NCI-H2107 (cell line): ENCODE results near the gene TIMM44.
"Not testable (repeated sequence)": the region's sequence is repeated elsewhere in the genome, so short reads cannot be mapped to it uniquely, and the experiment has no call there.

Source experiments
- DNase-seq: peaks from one replicate; lab custom pipeline; 2025; lab: John Stamatoyannopoulos, UW

The TIMM44 gene

GRCh38 chr19:7977021-7977722 is 33.7 kb upstream of the TIMM44 start:
- DNase-seq, result no peak

- no peak for DNase-seq
Observed at GRCh38 chr19:7976461-7976860, 33.0 kb upstream of the TIMM44 start.

- DNase-seq, result no peak
Observed at GRCh38 chr19:7975037-7975436, 31.6 kb upstream of the TIMM44 start.

GRCh38 chr19:7973883-7974282 is 30.4 kb upstream of the TIMM44 start:
- DNase-seq, result no peak

GRCh38 chr19:7971553-7972520 is 28.4 kb upstream of the TIMM44 start:
- no peak for DNase-seq

GRCh38 chr19:7970716-7971448 is 27.4 kb upstream of the TIMM44 start:
- DNase-seq, result no peak

- DNase-seq, result no peak
Observed at GRCh38 chr19:7969555-7969939, 26.1 kb upstream of the TIMM44 start.

- no peak for DNase-seq
Observed at GRCh38 chr19:7968796-7969554, 25.5 kb upstream of the TIMM44 start.

GRCh38 chr19:7968008-7968795 is 24.7 kb upstream of the TIMM44 start:
- no peak for DNase-seq

GRCh38 chr19:7965921-7966665 is 22.6 kb upstream of the TIMM44 start:
- DNase-seq, result no peak

GRCh38 chr19:7965259-7965841 is 21.9 kb upstream of the TIMM44 start:
- DNase-seq, result no peak

- DNase-seq, result no peak
Observed at GRCh38 chr19:7963566-7963965, 20.1 kb upstream of the TIMM44 start.

GRCh38 chr19:7962644-7963268 is 19.3 kb upstream of the TIMM44 start:
- DNase-seq, result no peak

GRCh38 chr19:7961920-7962626 is 18.6 kb upstream of the TIMM44 start:
- DNase-seq, result no peak

- DNase-seq, result not testable (repeated sequence)
Observed at GRCh38 chr19:7961082-7961481, 17.6 kb upstream of the TIMM44 start.

- no peak for DNase-seq
Observed at GRCh38 chr19:7959211-7959610, 15.7 kb upstream of the TIMM44 start.

- DNase-seq, result no peak
Observed at GRCh38 chr19:7955696-7956095, 12.2 kb upstream of the TIMM44 start.

- DNase-seq, result no peak
Observed at GRCh38 chr19:7953576-7953975, 10.1 kb upstream of the TIMM44 start.

GRCh38 chr19:7953060-7953459 is 9.6 kb upstream of the TIMM44 start:
- no peak for DNase-seq
